Endothelial cell (in vitro differentiated cells): ENCODE data around the gene FERMT1. TPM values are rescaled to one million over a fixed set of nuclear protein-coding genes. Genes with fewer than 3 reads are reported as not detected.

ENCODE experiments used
- DNase-seq: peaks from one replicate; pipeline ENCODE4 v3.0.0; 2021; ENCODE audit warnings: low spot score
- H3K27ac Mint-ChIP-seq: one replicate; pipeline ENCODE4 v1.8.0; 2021; ENCODE audit warnings: mixed read lengths, inconsistent platforms; ENCODE audit not compliant: unreplicated experiment
- H3K27me3 Mint-ChIP-seq: one replicate; pipeline ENCODE4 v1.8.0; 2021; ENCODE audit warnings: mild to moderate bottlenecking, moderate library complexity, mixed read lengths, inconsistent platforms; ENCODE audit not compliant: unreplicated experiment
- H3K36me3 Mint-ChIP-seq: one replicate; pipeline ENCODE4 v1.8.0; 2021; ENCODE audit warnings: mild to moderate bottlenecking, low read depth, mixed read lengths, inconsistent platforms; ENCODE audit not compliant: unreplicated experiment
- H3K4me1 Mint-ChIP-seq: one replicate; pipeline ENCODE4 v1.8.0; 2021; ENCODE audit warnings: mild to moderate bottlenecking, mixed read lengths, inconsistent platforms; ENCODE audit not compliant: unreplicated experiment
- H3K4me3 Mint-ChIP-seq: one replicate; pipeline ENCODE4 v1.8.0; 2021; ENCODE audit warnings: mild to moderate bottlenecking, mixed read lengths, inconsistent platforms; ENCODE audit not compliant: unreplicated experiment
- H3K9me3 Mint-ChIP-seq: one replicate; pipeline ENCODE4 v1.8.0; 2021; ENCODE audit warnings: mixed read lengths, inconsistent platforms; ENCODE audit not compliant: unreplicated experiment
- CTCF ChIP-seq: fragments of 200-600 bp; sonication (generic); IDR thresholded peaks from one replicate; pipeline ENCODE4 v1.5.0; 2021; ENCODE audit warnings: antibody characterized with exemption; ENCODE audit not compliant: unreplicated experiment
- long read RNA-seq: library from polyadenylated mRNA; unstranded; transcript quantifications from one replicate; pipeline ENCODE4 v2.0.0, GENCODE V29; 2020; ENCODE audit not compliant: unreplicated experiment
- total RNA-seq: library from RNA; stranded (reverse); fragmentation: NEBNext Ultra II Directional; extraction: Animal tissue kit (Norgen Biotek cat#: 25700); gene quantifications from one replicate; pipeline ENCODE4 v1.2.1, GENCODE V29; 2021; ENCODE audit not compliant: unreplicated experiment

The FERMT1 gene, protein sequence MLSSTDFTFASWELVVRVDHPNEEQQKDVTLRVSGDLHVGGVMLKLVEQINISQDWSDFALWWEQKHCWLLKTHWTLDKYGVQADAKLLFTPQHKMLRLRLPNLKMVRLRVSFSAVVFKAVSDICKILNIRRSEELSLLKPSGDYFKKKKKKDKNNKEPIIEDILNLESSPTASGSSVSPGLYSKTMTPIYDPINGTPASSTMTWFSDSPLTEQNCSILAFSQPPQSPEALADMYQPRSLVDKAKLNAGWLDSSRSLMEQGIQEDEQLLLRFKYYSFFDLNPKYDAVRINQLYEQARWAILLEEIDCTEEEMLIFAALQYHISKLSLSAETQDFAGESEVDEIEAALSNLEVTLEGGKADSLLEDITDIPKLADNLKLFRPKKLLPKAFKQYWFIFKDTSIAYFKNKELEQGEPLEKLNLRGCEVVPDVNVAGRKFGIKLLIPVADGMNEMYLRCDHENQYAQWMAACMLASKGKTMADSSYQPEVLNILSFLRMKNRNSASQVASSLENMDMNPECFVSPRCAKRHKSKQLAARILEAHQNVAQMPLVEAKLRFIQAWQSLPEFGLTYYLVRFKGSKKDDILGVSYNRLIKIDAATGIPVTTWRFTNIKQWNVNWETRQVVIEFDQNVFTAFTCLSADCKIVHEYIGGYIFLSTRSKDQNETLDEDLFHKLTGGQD
- total RNA-seq, result 0.62 TPM
- long read RNA-seq, result 0 reads

DNA sequence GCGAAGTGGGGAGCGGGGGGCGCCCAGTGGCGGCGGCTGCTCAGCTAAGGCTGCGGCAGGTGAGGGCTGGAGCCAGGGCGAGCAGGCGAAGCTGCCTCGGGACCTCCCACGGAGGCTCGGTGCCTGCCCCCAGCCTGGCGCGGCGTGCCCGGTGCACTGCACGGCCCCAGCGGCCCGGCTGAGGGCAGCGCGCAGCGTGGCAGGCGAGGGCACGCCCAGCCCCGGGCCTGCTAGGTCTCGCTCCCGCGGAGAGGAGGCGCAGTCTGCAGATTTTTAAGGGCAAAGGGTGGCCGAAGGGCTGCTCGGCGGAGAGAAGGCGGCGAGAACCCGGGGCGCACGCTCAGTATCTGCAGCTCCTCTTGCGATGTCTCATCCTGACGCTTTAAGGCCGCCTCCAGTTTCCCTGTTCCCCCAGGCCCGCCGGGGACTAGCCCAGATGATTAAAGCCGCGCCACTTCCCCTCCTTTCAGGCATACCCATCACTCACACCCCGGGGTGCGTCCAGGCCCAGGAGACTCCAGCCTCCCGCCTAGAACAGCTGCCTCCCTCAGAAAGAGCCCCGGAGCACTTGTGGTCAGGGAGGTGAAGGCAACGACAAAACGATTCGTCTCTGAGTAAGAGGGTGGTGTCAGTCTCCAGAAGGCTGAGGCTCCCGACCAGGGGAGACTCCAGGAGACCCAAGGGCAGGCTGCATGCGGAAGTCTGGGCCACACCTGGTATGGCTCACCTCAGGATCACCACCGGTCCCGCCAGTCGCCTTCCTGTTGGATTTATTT lies at the start of gene FERMT1:
TSS of gene FERMT1 (minus strand) at position 158 of the 776 bp plus-strand sequence. CDS start 3,476 bp downstream, outside the sequence.
- no peaks in the 10 kb centered on the region for H3K27me3 Mint-ChIP-seq
- no peaks in the 10 kb centered on the region for H3K9me3 Mint-ChIP-seq
- H3K4me3 Mint-ChIP-seq, result peak within 1 kb of the TSS; percentile 47
- no peak for TF ChIP-seq CTCF
- no peaks in the 10 kb centered on the region for H3K36me3 Mint-ChIP-seq
- peaks cover 9% of the 10 kb centered on the region for H3K4me1 Mint-ChIP-seq
- DNase-seq, result peak; percentile 51
- no peak within 1 kb of the TSS for H3K27ac Mint-ChIP-seq

- H3K9me3 Mint-ChIP-seq, result no peaks in the 10 kb centered on the region
- no peaks in the 10 kb centered on the region for H3K27me3 Mint-ChIP-seq
Measured at GRCh38 chr20:6169251-6169650, 46.4 kb upstream of the FERMT1 start.

GRCh38 chr20:6168204-6168603 lies 45.4 kb upstream of the FERMT1 start:
- Mint-ChIP-seq H3K9me3 (no peaks in the 10 kb centered on the region), H3K27ac (no peak overlapping the region), H3K4me3 (no peak overlapping the region), H3K27me3 (no peaks in the 10 kb centered on the region), H3K36me3 (peaks cover 8% of the 10 kb centered on the region), H3K4me1 (no peaks in the 10 kb centered on the region)
- no peak for DNase-seq
- no peak for TF ChIP-seq CTCF

More at GRCh38 chr20:6169251-6169650, 46.4 kb upstream of the FERMT1 start:
- TF ChIP-seq CTCF, result no peak
- H3K36me3 Mint-ChIP-seq, result peaks cover 8% of the 10 kb centered on the region
- H3K27ac Mint-ChIP-seq, result no peak overlapping the region
- DNase-seq, result no peak
- H3K4me3 Mint-ChIP-seq, result no peak overlapping the region
- H3K4me1 Mint-ChIP-seq, result no peaks in the 10 kb centered on the region

DNA sequence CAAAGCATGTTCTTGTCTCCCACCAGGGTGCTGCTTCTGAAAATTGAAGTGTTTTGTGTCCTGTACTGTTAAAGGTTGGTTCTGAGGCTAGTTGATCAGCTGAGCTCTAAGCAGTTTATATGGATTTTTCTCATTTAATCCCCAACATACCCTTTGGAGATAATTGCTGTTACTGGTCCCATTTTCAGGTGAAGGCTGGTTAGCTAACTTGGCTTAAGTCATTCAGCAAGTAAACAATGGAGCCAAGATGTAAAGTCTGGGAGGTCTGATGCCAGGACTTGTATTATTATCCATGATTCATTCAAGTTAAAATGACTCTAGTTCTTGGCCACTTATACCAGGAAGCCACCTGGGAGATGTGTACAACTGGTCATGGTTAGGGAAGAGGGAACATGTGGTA lies 42.5 kb upstream of the FERMT1 start:
- H3K27me3 Mint-ChIP-seq, result no peaks in the 10 kb centered on the region
- H3K36me3 Mint-ChIP-seq, result peaks cover 5% of the 10 kb centered on the region

More for the DNA sequence above, 42.5 kb upstream of the FERMT1 start:
- H3K4me3 Mint-ChIP-seq, result no peak overlapping the region
- H3K4me1 Mint-ChIP-seq, result no peaks in the 10 kb centered on the region
- no peak for DNase-seq
- no peak for TF ChIP-seq CTCF
- H3K9me3 Mint-ChIP-seq, result no peaks in the 10 kb centered on the region
- no peak overlapping the region for H3K27ac Mint-ChIP-seq
